ENCODE results near the gene VSTM1.

The VSTM1 gene

DNA sequence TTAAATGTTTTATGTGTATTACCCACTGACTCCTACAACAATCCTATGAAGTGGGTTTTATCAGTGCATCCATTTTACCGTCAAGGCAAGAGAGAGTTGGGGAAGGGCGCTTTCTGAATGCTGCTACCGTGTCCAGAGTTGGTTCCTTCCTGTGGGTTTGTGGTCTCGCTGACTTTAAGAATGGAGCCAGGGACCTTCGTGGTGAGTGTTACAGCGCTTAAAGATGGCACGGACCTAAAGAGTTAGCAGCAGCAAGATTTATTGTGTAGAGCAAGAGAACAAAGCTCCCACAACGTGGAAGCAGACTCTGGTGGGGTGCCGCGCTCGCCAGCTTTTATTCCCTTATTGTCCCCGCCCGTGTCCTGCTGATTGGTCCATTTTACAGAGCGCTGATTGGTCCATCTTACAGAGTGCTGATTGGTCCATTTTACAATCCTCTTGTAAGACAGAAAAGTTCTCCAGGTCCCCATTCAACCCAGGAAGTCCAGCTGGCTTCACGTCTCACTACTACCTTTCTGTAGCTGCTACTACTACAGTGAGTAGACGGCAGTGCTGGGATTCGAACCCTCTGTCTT lies 30.8 kb upstream of the VSTM1 start:
- no peak overlapping the region for H3K27ac ChIP-seq
- no peak for TF ChIP-seq CTCF (conservative IDR thresholded peaks at IDR 0.05)

GRCh38 chr19:54084410-54084809 lies 20.7 kb upstream of the VSTM1 start:
- H3K27ac ChIP-seq: no peak overlapping the region
- TF ChIP-seq CTCF (conservative IDR thresholded peaks at IDR 0.05): no peak

DNA sequence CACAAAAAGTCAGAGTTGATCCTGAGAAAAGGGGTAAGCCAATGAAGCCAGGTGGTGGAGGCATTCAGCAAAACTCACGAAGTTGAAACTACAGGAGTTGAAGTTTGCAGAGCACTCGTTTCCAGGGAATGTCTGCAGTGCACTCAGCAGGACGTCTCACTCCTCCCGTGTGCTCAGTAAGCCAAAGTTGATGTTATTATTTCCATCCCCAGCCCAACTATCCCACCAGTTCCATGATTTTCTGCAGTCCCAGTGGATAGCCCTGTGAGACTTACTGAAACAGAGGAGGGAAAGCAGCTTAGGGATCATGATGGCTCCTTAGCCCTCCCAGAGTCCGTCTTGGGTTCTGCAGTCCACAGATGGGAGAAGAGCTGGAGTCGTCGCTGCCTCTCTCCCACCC lies 17.3 kb upstream of the VSTM1 start, which contains the start of gene TARM1:
Gene TARM1, minus strand, starts transcription at position 334 of the 400 bp plus-strand sequence. Its CDS starts 25 bp downstream, at position 309.
- H3K27ac ChIP-seq: no peak within 1 kb of the TSS
- TF ChIP-seq CTCF (conservative IDR thresholded peaks at IDR 0.05): no peak

GRCh38 chr19:54077334-54077733 lies 13.6 kb upstream of the VSTM1 start:
- no peak for TF ChIP-seq CTCF (conservative IDR thresholded peaks at IDR 0.05)
- no peak overlapping the region for H3K27ac ChIP-seq

DNA sequence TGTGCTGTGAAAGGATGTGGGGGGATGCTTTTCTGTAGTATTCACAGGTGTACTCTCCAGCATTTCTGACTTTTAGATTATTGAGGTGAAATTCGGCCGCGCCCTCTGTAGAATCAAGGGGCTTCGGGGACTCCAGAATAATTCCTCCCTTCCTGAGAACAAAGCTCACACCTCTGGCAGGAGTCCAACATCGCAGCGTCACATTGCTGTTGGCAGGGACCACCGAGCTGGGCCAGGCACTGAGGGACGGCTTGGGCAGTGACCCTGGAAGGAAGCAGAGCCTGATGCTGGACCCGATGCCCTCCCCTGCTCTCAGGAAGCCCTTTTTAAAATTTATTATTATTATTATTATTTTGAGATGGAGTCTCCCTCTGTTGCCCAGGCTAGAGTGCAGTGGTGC lies 11.2 kb upstream of the VSTM1 start:
- no peak overlapping the region for H3K27ac ChIP-seq
- no peak for TF ChIP-seq CTCF (conservative IDR thresholded peaks at IDR 0.05)

DNA sequence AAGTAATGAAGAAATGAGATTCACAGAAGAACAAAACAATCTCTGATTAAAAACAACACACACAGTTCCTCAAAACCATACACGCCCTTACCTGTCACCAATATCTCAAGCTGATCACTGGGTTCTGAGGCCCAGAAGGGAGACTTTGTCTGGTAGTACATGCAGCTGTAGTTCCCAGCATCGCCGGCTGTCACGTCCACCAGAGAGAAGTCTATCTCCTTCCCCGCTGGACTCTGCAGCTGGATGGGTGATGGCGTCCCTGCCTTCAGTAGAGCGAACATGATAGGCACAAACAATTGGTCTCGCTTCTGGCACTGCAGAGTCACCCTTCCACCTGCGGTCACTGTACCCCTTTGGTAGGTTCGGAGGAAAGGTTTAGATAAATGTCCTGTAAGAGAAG lies 10.1 kb upstream of the VSTM1 start:
- no peak overlapping the region for H3K27ac ChIP-seq
- TF ChIP-seq CTCF (conservative IDR thresholded peaks at IDR 0.05): no peak

DNA sequence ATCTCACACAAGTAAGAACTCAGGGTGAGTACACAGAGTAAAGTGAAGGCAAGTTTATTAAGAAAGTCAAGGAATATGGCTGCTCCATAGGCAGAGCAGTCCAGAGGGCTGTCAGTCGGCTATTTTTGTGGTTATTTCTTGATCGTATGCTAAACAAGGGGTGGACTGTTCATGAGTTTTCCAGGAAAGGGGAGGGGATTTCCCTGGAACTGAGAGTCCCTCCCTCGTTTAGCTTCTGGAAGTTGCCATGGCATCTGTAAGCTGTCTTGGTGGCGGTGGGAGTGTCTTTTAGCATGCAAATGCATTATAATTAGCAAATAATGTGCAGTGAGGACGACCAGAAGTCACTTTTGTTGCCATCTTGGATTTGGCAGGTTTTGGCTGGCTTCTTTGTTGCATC lies 5.8 kb upstream of the VSTM1 start:
- TF ChIP-seq CTCF (conservative IDR thresholded peaks at IDR 0.05): no peak
- no peak overlapping the region for H3K27ac ChIP-seq
